SKM-1 treated with dmso at 0.1 percent for 144 hours (cell line): ENCODE measurements around the gene LIMS2.

Experiments
- DNase-seq: peaks from one replicate; lab custom pipeline; 2025; ENCODE audit not compliant: unreplicated experiment; lab: John Stamatoyannopoulos, UW

The LIMS2 gene

DNA sequence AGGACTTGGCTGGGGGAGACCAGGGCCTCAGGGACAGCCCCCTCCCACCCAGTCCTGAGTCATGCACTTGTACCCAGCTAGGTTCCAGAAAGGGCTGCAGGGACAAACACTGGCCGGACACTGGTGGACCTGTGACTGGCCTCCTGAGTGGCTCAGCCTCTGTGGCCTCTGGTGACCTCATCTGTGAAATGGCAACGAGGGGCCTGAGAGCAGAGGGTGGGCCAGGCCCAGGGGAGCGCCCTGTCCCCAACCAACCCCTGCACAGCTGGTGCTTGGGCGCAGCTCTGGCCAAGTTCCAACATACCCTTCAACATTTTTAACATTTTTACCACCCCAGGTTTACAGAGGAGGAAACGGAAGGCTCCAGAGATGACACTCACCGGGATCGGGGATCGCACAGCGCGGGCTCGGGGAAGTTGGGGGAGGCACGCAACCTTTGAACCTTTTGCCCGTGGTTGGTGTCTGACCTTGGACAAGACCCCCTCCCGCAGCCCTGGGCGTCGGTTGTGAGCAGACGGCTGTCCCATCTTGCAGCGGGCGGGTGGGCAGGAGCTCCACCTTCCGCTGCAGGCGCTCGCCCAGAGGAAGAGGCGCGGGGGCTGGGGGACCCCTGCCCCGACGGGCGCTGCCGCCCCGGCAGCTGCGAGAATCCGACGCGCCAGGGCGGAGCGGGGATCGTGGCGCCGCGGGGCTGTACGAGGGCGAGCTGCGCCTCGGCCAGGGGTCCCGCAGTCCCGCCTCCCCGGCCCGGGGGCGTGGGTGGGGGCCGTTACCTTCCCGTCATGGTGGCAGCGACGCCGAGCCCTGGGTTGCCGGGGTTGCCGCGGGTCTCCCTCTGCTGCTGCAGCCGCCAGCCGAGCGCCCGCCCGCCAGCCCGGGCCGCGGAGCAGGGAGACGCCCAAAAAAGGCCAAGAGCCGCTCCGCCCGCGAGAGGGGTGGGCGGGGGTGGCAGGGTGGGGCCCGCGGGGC lies 805 bp downstream of the LIMS2 start:
- no peak for DNase-seq

DNA sequence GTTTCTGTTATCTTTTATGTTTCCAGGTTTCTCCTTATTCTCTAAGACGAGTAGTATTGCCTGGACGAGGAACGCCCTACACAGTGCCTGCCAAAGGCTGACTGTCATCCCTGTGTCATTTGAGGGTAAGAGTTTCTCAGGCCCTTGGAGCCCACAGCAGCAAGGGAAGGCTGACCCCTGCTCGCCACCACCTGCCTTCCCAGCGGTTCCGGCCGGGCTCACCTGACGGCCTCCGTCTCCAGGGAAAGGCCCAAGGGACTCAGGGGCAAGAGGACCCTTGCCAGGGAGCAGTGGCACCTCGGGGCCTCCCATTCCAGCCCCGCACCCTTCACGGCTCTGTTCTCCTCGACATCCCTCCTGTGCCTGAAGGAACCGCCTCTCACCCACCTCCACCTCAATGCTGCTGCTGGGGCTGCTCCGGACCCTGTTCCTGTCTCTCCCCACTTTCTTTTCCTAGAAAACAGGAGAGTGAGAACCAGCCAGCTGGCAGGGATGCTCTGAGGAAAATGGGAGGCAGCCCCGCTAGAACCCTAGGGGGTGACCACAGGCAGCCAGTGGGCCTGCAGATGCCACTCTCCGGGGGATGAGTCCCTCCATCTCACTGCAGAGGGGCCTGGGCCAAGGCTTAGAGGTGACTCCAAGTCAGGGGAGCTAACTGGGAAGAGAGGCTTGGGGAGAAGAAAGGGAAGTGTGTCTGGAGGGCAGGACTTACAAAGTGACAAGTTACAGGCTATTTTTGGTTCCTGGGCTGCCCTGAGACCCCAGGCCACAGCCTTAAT lies 1.9 kb downstream of the LIMS2 start:
- no peak for DNase-seq

DNA sequence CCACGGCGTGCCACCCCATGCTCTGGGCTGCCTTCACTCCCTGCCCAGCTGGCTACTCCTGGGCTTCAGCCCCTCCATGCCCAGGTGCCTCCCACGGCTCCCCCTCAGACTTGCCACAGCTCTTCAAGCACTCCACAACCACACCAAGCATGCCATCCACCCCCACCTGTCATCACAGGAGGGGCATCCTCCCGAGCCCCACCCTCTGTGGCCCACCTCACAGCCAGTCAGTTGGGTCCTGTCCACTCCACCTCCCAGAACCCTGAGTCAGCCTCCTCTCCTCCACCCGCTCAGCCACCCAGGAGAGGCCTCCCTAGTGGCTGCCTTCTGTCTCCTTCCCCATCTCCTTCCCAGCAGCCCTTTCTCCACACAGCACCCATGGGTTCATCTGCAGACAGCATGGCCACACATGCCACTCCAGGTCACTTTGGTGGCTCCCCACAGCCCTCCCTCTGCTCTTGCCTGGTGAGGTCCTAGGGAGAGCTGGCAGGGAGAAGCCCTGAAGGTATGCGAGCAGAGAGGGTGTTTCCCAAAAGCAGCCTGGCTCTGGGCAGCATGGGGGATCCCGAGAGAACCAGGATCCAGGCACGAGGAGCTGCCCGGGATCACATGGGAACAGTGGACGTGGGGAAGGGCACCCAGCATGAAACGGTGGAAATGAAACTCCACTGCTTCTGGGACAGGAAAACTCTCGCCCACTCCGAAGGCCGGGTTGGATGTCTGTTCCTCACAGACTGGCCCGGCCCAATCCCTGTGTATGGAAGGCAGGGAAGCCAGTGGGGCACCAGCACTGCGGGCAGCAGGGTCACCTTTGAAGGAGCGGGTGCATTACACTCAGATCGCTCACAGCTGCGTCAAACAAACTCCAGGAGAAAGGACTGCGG lies 2.7 kb downstream of the LIMS2 start:
- DNase-seq, result no peak

DNA sequence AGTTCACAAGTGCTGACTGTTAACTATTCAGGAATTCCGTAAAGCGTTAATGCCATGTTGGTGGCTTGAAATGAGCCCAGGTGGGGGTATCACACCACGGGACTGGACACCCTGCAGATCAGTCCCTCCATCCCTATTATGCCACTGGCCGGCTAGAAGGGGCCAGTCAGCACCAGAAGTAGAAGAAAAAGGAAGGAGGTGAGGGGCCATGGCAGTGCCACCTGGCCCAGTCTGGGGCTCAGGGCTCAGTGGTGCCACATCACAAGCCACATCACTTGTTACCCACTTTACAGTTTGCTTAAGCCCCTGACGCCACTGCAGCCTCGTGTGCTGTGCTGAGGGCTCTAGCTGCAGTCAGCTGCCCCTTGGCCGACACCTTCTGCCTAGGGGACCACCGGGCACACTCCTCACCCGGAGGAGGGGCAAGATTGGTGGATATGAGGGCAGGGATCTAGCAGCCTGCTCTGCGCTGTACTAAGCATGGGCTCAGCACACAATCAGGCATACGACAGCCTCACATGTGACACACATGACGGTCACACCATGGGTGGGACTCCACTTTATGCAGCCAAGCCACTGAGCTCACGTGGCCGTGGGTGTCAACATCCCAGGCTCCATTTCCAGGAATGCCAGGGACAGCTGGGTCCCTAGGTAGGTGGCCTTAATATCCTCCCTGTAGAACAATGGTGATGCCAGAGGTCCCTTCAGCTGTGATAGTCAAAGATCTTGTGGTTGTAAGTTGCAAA lies 3.6 kb downstream of the LIMS2 start:
- DNase-seq, result no peak

DNA sequence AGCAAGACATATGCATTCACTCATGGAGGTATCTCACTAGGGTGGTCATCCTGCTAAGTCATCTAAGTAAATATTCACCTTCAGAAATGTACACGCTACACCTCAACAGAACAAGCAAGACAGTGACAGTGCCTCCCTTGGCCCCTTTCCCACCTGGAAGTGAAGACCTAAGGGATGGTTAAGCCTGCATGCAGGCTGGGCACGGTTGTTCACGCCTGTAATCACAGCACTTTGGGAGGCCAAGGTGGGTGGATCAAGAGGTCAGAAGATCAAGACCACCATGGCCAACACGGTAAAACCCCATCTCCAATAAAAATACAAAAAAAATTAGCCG lies 4.4 kb downstream of the LIMS2 start:
- DNase-seq, result no peak

DNA sequence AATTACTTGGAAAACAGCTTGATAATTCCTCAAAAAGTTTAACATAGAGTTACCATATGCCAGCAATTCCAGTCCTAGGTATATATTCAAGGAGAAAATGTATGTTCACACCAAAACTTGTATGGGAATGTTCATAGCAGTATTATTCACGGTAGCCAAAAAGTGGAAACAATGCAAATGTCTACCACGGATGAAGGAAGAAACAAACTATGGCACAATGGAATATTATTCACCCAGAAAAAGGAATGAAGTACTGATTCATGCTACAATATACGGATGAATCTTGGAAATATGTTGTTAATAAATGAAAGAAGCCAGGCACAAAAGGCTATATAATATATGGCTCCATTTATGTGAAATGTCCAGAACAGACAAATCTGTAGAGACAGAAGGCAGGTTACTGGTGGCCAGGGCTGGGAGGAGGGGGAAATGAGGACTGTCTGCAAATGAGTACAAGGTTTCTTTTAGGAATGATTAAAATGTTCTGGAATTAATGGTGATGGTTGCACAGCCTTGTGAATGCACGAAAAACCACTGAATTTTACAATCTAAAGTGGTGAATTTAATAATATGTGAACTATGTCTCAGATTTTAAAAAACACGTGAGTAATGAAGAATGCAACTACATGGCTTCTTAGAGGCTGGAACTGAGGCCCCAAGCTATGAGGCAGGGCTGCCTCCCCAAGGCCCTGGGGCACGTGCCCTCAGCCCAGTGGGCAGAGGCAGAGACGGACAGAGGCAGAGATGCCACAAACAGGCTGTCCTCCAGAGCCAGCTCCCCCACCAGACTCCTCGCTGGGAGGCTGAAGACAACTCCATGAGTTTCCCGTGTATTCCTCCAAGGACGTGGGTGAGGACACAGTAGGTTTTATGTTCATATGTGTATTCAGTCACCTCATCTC lies 5.0 kb downstream of the LIMS2 start:
- no peak for DNase-seq

DNA sequence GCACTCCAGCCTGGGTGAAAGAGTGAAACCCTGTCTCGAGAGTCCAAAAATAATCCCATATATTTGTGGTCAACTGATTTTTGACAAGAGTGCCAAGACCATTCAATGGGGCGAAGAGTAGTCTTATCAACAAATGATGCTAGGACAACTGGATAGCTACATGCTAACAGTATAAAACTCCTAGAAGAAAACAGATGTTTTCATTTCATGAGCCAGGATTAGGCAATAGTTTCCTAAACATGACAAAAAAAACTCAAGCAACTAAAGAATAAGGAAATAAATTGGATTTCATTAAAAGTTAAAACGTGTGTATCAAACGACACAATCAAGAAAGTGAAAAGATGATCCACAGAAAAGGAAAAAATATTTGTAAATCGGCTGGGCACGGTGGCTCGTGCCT lies 6.3 kb downstream of the LIMS2 start:
- DNase-seq, result no peak

DNA sequence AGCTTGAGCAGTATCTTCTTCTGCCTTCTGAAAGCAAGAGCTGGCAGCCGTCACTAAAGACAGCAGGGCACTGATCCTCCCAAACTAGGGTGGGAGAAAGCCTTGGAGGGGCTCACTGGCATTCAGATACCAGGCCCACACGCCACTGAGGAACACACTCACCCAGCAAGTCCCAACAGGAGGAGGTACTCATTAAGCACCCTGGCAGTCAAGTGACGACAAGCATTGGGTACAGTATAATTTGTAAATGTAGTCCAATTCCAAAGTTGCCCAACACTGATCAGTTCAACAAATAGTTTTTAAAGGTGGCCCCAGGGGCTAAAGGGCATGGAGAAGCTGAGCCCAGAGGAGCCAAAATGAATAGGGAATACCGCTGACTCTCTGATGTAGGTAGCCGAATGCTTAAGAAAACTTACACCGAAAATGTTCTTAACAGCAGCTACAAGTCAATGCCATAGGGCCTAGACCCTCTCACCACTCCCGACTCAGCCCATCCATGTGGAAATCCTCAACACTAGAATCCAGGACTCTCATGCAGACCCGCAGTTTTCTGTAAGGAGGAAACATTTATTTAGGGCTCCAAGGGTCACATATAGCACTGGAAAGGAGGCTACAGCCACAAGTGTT lies 9.9 kb downstream of the LIMS2 start:
- DNase-seq, result no peak

DNA sequence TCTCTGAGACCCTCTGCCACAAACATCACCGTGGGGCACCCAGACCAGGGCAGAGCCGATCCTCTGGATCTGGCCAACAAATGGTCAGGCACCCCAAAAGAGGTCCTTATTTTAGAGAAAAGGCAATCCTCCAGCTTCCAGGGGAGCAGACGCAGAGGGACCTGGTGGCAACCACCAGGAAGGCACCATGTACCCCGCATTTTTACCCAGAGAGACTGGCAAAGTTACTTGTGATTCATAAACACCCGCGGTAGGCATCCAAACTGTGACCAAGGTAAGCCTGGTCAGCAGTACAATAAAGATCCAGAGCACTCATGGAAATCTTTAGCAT lies 10.5 kb downstream of the LIMS2 start:
- no peak for DNase-seq

DNA sequence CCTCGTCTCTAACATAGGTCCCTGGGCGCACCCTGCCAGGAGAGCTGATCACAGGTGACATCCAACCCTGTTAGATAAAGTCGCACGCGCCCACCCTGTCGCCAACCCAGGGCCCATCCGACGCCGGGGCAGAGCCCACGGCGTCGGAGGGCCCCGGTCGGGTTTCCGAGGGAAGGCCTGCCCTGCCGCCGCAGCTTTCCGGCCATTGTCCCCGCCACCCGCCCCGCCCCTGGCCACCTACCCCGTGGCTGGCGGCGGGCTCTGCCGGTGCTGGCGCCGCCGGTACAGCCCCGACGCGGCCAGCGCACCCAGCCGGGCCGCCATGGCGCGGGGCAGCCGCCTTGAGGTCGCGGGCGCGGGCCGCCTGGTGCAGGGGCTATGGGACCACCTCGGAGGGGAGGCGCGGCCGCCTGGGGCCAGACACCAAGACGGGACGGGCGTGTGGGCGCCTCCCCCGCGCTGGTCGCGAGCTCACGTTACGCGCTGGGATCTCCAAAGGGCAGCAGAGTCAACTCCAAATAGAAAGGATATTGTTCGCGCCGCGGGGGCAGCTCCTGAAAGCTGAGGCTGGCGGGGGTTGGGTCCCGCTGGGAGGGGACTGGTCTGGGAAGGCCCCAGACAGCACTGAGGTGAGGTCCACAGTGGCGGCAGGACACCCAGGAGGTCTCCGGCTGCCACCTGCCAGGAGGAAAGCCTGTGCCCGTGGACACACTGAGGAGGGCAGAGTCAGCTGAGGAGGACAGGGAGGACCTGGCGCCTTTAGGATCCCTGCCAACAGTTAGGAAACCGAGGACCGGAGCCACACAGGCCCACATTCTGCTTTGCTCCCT lies 11.1 kb downstream of the LIMS2 start:
- no peak for DNase-seq

DNA sequence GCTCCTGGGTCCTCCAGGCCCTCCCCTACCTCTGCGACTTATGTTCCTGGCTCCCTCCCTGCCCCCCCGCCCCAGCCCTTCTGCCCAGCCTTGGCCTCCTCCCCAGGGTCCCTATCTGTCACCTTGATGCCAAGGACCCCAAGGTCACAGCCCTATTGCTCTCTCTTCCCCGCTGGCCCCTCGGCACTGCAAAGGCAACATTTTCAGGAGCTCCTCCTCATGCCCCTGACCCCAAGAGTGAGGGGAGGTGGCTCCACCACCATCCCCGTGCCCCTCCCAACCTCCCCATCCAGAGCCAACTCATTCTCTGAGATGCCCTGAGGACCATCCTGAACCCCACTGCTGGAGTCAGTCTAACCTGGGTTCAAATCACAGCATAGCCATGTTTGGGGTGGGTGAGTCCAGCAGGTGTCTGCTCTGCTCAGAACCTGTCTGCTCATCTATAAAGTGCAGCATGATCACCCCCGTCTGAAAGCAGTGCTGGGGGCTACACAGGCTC lies 11.7 kb downstream of the LIMS2 start:
- no peak for DNase-seq

DNA sequence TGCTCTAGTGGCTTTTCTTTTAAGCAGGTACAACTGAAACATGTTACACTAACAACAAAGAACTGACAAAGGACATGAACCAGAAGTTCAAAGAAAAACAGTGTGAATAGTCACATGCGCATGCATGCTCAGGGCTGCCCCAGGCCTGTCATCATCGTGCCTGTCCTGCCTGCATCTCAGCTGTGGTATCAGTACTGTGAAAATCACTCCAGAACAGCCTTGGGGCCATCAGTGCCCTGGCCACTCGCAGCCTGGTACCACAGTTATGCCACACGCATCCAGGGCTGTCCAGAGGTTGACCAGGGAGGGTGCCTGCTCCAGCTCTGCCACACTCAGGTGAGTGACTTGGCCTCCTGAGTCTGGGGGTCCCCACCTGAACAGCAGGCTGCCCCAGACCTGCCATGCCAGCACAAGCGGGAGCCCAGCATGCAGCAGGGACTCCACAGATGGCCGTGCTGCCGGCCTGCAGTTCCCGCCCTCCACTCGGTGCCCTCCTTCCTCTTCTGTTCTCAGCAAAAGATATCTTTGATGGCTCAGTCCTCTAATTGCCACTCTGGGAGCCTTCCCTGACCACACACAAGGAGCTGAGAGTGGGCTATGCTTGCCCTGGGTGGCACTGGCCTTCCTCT lies 12.3 kb downstream of the LIMS2 start:
- no peak for DNase-seq

DNA sequence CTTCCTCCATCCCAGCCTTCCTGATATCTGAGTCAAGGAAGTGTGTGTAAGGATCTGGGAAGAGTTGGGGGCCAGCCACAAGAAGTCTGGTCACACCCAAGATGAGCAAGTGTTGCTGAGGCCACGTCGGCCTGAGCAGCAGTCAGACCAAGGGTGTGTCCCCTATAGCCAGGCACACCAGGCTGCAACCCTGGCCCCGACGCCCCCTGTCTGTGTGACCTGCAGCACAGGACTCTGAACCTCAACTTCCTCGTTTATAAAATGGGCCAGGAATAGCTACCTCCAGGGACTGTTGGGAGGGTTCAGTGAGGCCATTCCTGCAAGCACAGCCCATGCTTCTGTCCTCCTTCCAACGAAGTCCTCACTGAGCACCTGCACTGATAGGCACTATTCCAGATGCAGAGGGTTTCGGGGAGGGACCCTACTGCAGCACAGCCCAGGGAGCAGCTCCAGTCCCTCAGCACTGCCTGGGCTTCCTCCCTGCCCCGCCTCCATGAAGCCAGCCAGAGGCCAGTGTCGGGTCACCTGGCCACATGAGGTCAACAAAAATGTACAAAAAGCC lies 13.3 kb downstream of the LIMS2 start:
- DNase-seq, result peak; percentile 3

DNA sequence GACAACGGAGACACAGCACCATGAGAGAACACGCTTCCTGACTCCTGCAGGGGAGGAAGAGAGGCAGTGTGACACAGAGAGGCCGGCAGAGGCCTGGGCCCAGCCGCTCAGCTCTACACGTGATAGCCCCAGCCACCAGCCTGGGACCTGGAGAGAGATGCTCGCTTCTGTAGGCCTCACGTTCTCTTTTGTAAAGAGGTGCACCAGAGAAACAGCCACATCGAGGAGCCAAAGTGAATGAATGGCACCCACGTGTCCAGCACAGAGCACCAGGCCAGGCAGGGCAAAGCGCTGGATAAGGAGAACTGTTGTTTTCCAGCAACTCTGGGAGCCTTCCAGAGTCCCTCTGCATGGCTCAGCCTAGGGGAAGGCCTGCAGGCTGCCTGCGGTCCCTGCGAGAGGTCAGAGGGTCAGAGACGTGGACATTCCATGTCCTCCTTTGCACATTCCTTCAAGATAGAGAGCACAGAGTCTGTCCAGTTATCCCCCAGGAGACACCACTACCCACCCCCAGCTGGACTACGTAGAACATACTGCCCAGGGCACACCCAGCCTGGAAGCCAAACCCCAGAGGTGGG lies 14.2 kb downstream of the LIMS2 start:
- no peak for DNase-seq

DNA sequence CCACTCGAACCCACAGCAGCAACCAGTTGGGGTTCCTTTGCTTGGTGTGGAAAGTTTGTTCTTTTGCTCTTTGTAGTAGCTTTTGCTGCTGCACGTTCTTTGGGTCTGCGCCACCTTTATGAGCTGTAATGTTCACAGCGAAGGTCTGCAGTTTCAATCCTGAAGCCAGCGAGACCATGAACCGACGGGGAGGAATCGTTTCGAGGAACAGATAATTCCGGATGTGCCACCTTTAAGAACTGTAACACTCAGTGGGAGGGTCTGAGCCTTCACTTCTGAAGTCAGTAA lies 15.1 kb downstream of the LIMS2 start:
- DNase-seq, result no peak

DNA sequence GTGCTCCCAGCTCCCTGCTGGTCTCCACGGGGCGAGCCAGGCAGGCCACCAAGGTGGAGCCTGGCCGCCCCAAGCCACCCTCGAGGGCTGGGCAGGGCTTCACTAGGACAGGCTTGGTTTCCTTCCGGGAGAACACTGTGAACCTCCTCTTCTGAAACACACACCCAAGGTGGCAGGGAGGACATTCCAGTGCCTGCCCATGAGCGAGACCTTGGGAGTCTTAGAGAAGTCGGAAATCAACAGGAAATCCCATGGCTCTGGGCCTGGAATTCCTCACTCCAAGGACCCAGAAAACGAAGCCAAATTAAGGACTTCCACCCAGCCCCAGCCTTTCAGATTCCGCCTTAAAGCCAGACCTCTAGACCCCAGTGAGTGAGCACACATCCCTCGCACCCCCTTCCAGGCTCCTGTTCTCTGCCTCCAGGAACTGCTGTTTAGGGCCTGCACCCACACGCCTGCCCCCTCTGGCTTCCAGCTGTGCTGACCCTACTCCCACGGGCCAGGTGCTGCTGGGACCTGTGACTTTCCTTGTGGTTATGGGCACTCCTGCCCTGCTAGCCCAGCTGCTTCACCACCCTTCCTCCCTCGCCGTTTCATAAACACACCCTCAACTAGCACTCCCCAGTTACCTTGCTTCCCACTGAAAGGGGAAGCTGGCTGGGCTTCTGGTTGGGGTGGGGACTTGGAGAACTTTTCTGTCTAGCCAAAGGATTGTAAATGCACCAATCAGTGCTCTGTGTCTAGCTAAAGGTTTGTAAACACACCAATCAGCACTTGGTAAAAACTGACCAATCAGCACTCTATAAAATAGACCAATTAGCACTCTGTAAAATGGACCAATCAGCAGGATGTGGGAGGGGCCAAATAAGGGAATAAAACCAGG lies 15.7 kb downstream of the LIMS2 start:
- DNase-seq, result peak; percentile 57
